Mucosa of stomach (tissue), 1 donor: ENCODE results near the gene BDKRB1.

Source experiments
- H3K27me3 ChIP-seq: one replicate; pipeline ENCODE4 v1.7.0; 2013; ENCODE audit warnings: mild to moderate bottlenecking, low read length; ENCODE audit not compliant: control insufficient read depth, insufficient read depth
- H3K36me3 ChIP-seq: one replicate; pipeline ENCODE4 v1.7.0; 2013; ENCODE audit warnings: low read length; ENCODE audit not compliant: control insufficient read depth, insufficient read depth
- H3K4me1 ChIP-seq: one replicate; pipeline ENCODE4 v1.7.0; 2013; ENCODE audit warnings: mild to moderate bottlenecking, low read length; ENCODE audit not compliant: control insufficient read depth, insufficient read depth
- H3K4me3 ChIP-seq: one replicate; pipeline ENCODE4 v1.7.0; 2013; ENCODE audit warnings: low read length
- H3K9ac ChIP-seq: one replicate; pipeline ENCODE4 v1.7.0; 2013; ENCODE audit warnings: mild to moderate bottlenecking, low read length, moderate library complexity
- H3K9me3 ChIP-seq: one replicate; pipeline ENCODE4 v1.7.0; 2013; ENCODE audit warnings: mild to moderate bottlenecking, low read length, moderate library complexity; ENCODE audit not compliant: control insufficient read depth
- donor health status: Pancreatic carcinoma.

BDKRB1 gene

GRCh38 chr14:96255501-96256366 lies at the start of gene BDKRB1:
Gene BDKRB1, plus strand, starts transcription at chr14:96256210. Its CDS starts 7,473 bp downstream, at chr14:96263683.
- no peak within 1 kb of the TSS for H3K9ac ChIP-seq
- no peaks in the 10 kb centered on the region for H3K9me3 ChIP-seq
- H3K4me3 ChIP-seq = no peak within 1 kb of the TSS
- no peaks in the 10 kb centered on the region for H3K27me3 ChIP-seq
- H3K36me3 ChIP-seq = no peaks in the 10 kb centered on the region
- peaks cover 17% of the 10 kb centered on the region for H3K4me1 ChIP-seq

DNA sequence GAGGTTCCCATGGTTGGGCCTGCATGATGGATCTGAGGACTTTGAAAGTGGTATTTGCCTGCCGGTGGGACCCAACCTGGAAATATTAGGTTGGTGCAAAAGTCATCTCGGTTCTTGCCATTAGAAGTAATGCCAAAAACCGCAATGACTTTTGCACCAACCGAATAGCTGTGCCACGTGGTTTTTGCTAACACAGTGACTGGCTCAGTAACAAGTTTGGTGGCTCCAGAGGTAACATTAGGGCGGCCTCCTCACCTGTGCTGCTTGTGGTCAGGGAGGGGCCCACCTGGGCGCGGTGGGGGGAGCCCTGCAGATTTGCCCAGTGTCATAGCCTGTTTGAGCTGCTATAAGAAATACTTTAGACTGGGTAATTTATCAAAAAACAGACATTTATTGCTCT lies 49.5 kb upstream of the BDKRB1 start:
- peaks cover 33% of the 10 kb centered on the region for H3K4me1 ChIP-seq
- H3K27me3 ChIP-seq = no peaks in the 10 kb centered on the region
- H3K4me3 ChIP-seq = no peak overlapping the region
- no peaks in the 10 kb centered on the region for H3K36me3 ChIP-seq
- H3K9ac ChIP-seq = no peak overlapping the region
- no peaks in the 10 kb centered on the region for H3K9me3 ChIP-seq

- Histone ChIP-seq H3K9me3 (no peaks in the 10 kb centered on the region), H3K9ac (no peak overlapping the region), H3K27me3 (no peaks in the 10 kb centered on the region)
These were observed 48.3 kb upstream of the BDKRB1 start for GRCh38 chr14:96207686-96208085.

GRCh38 chr14:96208739-96209138 lies 47.3 kb upstream of the BDKRB1 start:
- H3K9ac ChIP-seq = no peak overlapping the region
- no peak overlapping the region for H3K4me3 ChIP-seq
- H3K4me1 ChIP-seq = peaks cover 29% of the 10 kb centered on the region
- H3K27me3 ChIP-seq = no peaks in the 10 kb centered on the region
- H3K9me3 ChIP-seq = no peaks in the 10 kb centered on the region
- H3K36me3 ChIP-seq = no peaks in the 10 kb centered on the region

More at GRCh38 chr14:96207686-96208085, 48.3 kb upstream of the BDKRB1 start:
- H3K4me1 ChIP-seq = peaks cover 33% of the 10 kb centered on the region
- no peak overlapping the region for H3K4me3 ChIP-seq
- H3K36me3 ChIP-seq = no peaks in the 10 kb centered on the region

- Histone ChIP-seq H3K4me1 (no peaks in the 10 kb centered on the region), H3K9me3 (no peaks in the 10 kb centered on the region), H3K9ac (no peak overlapping the region), H3K4me3 (no peak overlapping the region), H3K36me3 (no peaks in the 10 kb centered on the region), H3K27me3 (no peaks in the 10 kb centered on the region)
These were observed 43.9 kb upstream of the BDKRB1 start for GRCh38 chr14:96212140-96212539.

- Histone ChIP-seq H3K36me3 (no peaks in the 10 kb centered on the region), H3K4me3 (no peak overlapping the region), H3K4me1 (no peaks in the 10 kb centered on the region), H3K9me3 (no peaks in the 10 kb centered on the region), H3K9ac (no peak overlapping the region), H3K27me3 (no peaks in the 10 kb centered on the region)
These were observed 43.1 kb upstream of the BDKRB1 start for GRCh38 chr14:96212896-96213295.

DNA sequence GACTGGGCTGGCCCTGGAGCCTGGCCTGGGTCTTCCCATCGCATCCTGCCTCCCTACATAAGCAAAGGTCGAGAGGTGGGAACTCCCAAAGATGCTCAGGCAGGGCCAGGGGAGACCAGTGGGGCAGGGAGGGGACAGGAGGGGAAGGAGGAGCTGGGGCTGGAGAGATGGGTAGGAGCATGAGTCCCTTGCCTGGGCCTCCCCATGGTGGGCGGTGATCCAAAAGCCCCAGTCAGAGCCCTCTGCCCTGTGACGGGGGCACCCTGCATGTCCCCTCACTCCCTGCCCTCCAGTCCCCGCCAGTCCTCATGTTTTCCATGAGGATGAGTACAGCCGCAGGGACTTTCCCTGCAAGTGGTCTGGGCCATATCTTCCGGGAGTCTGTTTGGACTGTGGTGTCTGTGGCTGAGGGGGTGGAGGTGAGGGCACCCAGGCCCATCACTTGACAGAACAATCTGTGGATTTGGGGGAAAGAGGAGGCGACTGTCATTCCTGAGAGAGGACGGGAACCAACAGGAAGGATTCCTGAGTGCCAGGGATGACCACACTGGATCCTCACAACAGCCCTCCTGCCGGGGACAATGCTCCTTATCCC lies 42.0 kb upstream of the BDKRB1 start:
- no peak overlapping the region for H3K4me3 ChIP-seq
- H3K9me3 ChIP-seq = no peaks in the 10 kb centered on the region
- no peaks in the 10 kb centered on the region for H3K27me3 ChIP-seq
- no peak overlapping the region for H3K9ac ChIP-seq
- H3K36me3 ChIP-seq = no peaks in the 10 kb centered on the region
- H3K4me1 ChIP-seq = no peaks in the 10 kb centered on the region

- Histone ChIP-seq H3K36me3 (no peaks in the 10 kb centered on the region), H3K9ac (no peak overlapping the region), H3K4me1 (no peaks in the 10 kb centered on the region), H3K4me3 (no peak overlapping the region), H3K27me3 (no peaks in the 10 kb centered on the region), H3K9me3 (no peaks in the 10 kb centered on the region)
These were observed 41.2 kb upstream of the BDKRB1 start for GRCh38 chr14:96214793-96215192.

DNA sequence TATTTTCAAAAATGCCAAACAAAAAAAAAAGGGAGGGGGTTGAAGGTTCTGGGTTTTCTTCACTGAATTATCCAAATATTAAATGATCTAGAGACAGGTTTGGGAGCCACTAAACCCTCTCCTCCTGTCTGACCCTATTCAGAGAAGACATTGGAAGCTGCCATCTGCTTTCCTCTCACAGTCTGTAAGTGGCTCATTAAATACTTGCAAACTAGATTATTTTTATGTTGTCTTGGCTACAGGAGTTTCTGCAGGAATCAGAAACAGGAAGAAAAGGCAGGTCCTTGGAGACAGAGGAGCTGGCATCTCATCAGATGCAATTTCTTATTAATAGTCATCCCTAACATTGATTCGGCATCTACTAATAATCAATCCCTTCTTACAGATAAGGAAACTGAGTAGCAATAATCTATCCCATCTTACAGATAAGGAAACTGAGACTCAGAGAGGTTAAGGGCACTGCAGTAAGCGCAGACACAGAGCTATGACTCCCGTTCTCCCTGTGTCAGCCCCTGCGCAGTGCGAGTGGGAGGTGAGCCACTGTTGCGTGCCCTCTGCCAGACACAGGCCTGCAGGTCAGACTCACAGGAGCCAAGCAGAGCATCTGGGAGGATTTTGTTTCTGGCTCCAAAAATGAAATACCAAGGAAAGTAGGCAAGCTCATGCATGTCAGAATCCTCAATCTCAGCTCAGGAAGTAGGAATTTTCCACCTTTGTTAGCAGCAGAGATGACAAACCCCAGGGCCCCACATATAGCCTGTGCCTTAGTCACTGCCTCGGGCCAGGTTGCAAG lies 40.4 kb upstream of the BDKRB1 start:
- H3K9ac ChIP-seq = no peak overlapping the region
- H3K4me3 ChIP-seq = no peak overlapping the region
- H3K36me3 ChIP-seq = no peaks in the 10 kb centered on the region
- no peaks in the 10 kb centered on the region for H3K4me1 ChIP-seq
- no peaks in the 10 kb centered on the region for H3K27me3 ChIP-seq
- H3K9me3 ChIP-seq = no peaks in the 10 kb centered on the region

DNA sequence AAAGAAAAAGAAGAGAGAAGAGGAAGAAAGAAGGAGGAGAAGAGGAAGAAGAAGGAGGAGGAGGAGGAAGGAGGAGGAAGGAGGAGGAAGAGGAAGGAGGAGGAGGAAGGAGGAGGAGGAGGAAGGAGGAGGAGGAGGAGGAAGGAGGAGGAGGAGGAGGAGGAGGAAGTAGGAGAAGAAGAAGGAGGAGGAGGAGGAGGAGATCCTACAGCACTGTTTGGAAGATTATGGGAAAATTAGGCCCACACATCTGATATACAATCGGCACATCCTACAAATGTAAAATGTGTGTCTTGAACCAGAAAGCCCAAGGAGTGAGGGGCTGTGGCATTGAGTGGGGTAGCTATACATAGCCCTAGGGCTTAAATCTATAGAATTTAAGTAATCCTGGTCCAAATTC lies 39.4 kb upstream of the BDKRB1 start:
- H3K36me3 ChIP-seq = no peaks in the 10 kb centered on the region
- H3K9ac ChIP-seq = no peak overlapping the region
- no peaks in the 10 kb centered on the region for H3K27me3 ChIP-seq
- H3K9me3 ChIP-seq = no peaks in the 10 kb centered on the region
- no peaks in the 10 kb centered on the region for H3K4me1 ChIP-seq
- no peak overlapping the region for H3K4me3 ChIP-seq

DNA sequence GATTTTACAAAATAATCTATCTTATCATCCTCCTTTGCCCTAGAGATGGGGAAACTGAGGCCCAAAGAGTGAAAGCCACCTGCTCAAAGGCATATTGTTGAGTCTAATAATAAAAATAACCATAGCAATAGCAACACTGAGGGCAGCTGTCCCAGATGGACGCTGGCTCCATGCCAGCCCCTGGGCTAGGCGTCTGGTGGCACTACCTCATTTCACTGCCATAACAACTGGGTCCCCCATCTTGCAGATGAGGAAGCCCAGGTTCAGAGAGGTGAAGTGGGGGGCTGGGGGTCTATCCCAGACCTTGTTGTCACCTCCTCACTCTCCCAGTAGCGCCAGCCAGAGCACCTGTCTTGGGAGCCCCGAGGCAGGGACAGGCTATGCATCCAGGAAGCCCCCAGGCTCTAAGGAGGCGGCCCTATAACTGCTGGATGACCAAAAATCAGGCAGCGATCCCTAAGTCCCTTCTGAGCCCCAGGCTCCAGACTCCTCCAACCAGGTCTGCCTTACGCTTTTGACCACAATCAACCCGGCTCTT lies 38.6 kb upstream of the BDKRB1 start:
- Histone ChIP-seq H3K36me3 (no peaks in the 10 kb centered on the region), H3K4me3 (no peak overlapping the region), H3K9ac (no peak overlapping the region), H3K27me3 (no peaks in the 10 kb centered on the region), H3K9me3 (no peaks in the 10 kb centered on the region), H3K4me1 (no peaks in the 10 kb centered on the region)
